Fibroblast of lung (primary cell): Measurements from ENCODE around the gene NPAS4. TPM values are rescaled to one million over a fixed set of nuclear protein-coding genes. Genes with fewer than 3 reads are reported as not detected.

ENCODE experiments used
- DNase-seq, 2 donors: peaks; one replicate each; pipeline versions ENCODE4 v3.0.0 to v3.0.0-alpha.2; 2010; ENCODE audit warnings: low read depth in 2 of 2
- H2AFZ ChIP-seq: 2 replicates; pipeline ENCODE4 v1.5.1; 2012; ENCODE audit warnings: low read length, control low read depth, inconsistent platforms
- H3K27ac ChIP-seq: 2 replicates; pipeline ENCODE4 v1.5.1; 2011; ENCODE audit warnings: low read length, control low read depth; ENCODE audit not compliant: insufficient read depth
- H3K27me3 ChIP-seq: 2 replicates; pipeline ENCODE4 v1.5.1; 2011; ENCODE audit warnings: mild to moderate bottlenecking, low read length; ENCODE audit not compliant: control insufficient read depth, insufficient read depth
- H3K36me3 ChIP-seq: 2 replicates; pipeline ENCODE4 v1.5.1; 2011; ENCODE audit warnings: low read length; ENCODE audit not compliant: control insufficient read depth, insufficient read depth
- H3K4me1 ChIP-seq: 2 replicates; pipeline ENCODE4 v1.5.1; 2011; ENCODE audit warnings: low read length; ENCODE audit not compliant: control insufficient read depth, insufficient read depth; ENCODE audit errors: extremely low read depth
- H3K4me2 ChIP-seq: 2 replicates; pipeline ENCODE4 v1.5.1; 2011; ENCODE audit warnings: low read length, control low read depth; ENCODE audit not compliant: insufficient read depth; ENCODE audit errors: extremely low read depth
- H3K4me3 ChIP-seq, 4 experiments: fragments of 200-600 bp in 1 of 4; sonication (generic) in 1 of 4; replicated peaks in 1 of 4; 2 replicates each; pipeline ENCODE4 v1.5.1; 2011 to 2016; ENCODE audit warnings: low read length in 4 of 4, low read depth in 3 of 4, mild to moderate bottlenecking in 3 of 4, control low read depth in 2 of 4, inconsistent platforms in 1 of 4, mixed read lengths in 1 of 4; ENCODE audit not compliant: insufficient read depth in 1 of 4; ENCODE audit errors: control extremely low read depth in 1 of 4
- H3K79me2 ChIP-seq: 2 replicates; pipeline ENCODE4 v1.5.1; 2012; ENCODE audit warnings: mild to moderate bottlenecking, low read length, inconsistent platforms; ENCODE audit not compliant: control insufficient read depth, insufficient read depth
- H3K9ac ChIP-seq: 2 replicates; pipeline ENCODE4 v1.5.1; 2011; ENCODE audit warnings: mild to moderate bottlenecking, low read length, control low read depth; ENCODE audit not compliant: insufficient read depth
- H3K9me3 ChIP-seq: 2 replicates; pipeline ENCODE4 v1.5.1; 2012; ENCODE audit warnings: low read depth, low read length; ENCODE audit not compliant: control insufficient read depth, insufficient read depth
- H4K20me1 ChIP-seq: 2 replicates; pipeline ENCODE4 v1.5.1; 2011; ENCODE audit warnings: low read length; ENCODE audit not compliant: control insufficient read depth, insufficient read depth; ENCODE audit errors: extremely low read depth
- EZH2 ChIP-seq: IDR thresholded peaks from 2 replicates; pipeline ENCODE4 v1.5.1; 2012; ENCODE audit warnings: low read length, control low read depth, mild to moderate bottlenecking; ENCODE audit errors: missing control alignments
- polyA plus RNA-seq, 2 donors: library from polyadenylated mRNA; depleted of rRNA in 1 of 2; stranded (reverse) in 1 of 2; unstranded in 1 of 2; fragments of >200 nt; gene quantifications; 2 replicates each; pipeline ENCODE4 v1.2.1, GENCODE V29; 2011 to 2012; ENCODE audit warnings: missing spikeins in 1 of 2
- total RNA-seq: library from RNA; depleted of rRNA; stranded (reverse); fragments of >200 nt; gene quantifications from 2 replicates; pipeline ENCODE4 v1.2.1, GENCODE V29; 2014
- TF ChIP-seq, protein P1 (sequence below), 2 donors: IDR thresholded peaks in 1 of 2; conservative IDR thresholded peaks in 1 of 2; 1 replicate in 1 of 2; 2 replicates in 1 of 2; pipeline ENCODE4 v1.5.1; 2011 to 2012; ENCODE audit warnings: low read length in 2 of 2, control low read depth in 1 of 2, inconsistent platforms in 1 of 2, low read depth in 1 of 2, mild to moderate bottlenecking in 1 of 2

Gene NPAS4
- total and polyA plus RNA-seq, 2 donors (not counting 1 experiment from before 2014, with no cell fraction given), result 0.16 TPM; not detected in 1

- Histone ChIP-seq H2AFZ (no peak overlapping the region), H3K9me3 (no peaks in the 10 kb centered on the region), H3K36me3 (no peaks in the 10 kb centered on the region), H4K20me1 (no peaks in the 10 kb centered on the region), H3K27ac (no peak overlapping the region), H3K79me2 (no peaks in the 10 kb centered on the region), H3K27me3 (peaks cover 6% of the 10 kb centered on the region), H3K4me3 (no peak overlapping the region), H3K9ac (no peak overlapping the region), H3K4me2 (no peak overlapping the region), H3K4me1 (no peaks in the 10 kb centered on the region)
- TF ChIP-seq, protein P1, sequence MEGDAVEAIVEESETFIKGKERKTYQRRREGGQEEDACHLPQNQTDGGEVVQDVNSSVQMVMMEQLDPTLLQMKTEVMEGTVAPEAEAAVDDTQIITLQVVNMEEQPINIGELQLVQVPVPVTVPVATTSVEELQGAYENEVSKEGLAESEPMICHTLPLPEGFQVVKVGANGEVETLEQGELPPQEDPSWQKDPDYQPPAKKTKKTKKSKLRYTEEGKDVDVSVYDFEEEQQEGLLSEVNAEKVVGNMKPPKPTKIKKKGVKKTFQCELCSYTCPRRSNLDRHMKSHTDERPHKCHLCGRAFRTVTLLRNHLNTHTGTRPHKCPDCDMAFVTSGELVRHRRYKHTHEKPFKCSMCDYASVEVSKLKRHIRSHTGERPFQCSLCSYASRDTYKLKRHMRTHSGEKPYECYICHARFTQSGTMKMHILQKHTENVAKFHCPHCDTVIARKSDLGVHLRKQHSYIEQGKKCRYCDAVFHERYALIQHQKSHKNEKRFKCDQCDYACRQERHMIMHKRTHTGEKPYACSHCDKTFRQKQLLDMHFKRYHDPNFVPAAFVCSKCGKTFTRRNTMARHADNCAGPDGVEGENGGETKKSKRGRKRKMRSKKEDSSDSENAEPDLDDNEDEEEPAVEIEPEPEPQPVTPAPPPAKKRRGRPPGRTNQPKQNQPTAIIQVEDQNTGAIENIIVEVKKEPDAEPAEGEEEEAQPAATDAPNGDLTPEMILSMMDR (conservative IDR thresholded peaks at IDR 0.05 in 1 of 2, IDR thresholded peaks at IDR 0.05 in 1 of 2; ENCODE audit: low read depth in 1 of 2, low read length in 2 of 2), result no peak
- TF ChIP-seq EZH2, result no peak
- DNase-seq, result peak; percentile 60 to 79
These were observed 22.8 kb downstream of the NPAS4 start for GRCh38 chr11:66443602-66444001.

DNA sequence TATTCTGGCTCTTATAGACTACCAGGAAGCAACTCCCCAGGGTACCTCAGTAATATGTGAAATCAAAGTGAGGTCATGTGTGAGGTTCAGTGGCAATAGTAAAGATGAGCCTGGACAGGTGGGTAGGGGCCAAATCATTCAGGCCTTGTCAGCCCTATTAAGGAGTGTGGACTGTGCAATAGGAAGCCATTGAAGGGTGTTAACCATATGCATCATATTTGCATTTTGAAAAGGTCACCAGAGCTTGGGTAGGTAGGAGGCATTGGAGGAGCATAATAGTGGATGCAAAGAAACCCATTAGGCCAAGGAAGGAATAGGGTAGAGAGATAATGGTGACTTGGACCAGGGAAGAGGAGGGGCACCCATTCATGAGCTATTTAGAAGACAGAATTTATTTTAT is 26.2 kb downstream of the NPAS4 start:
- H3K4me2 ChIP-seq, result no peak overlapping the region
- H3K4me3 ChIP-seq, result no peak overlapping the region
- TF ChIP-seq EZH2, result no peak
- TF ChIP-seq, protein P1 (conservative IDR thresholded peaks at IDR 0.05 in 1 of 2, IDR thresholded peaks at IDR 0.05 in 1 of 2; ENCODE audit: low read depth in 1 of 2, low read length in 2 of 2), result no peak
- H2AFZ ChIP-seq, result no peak overlapping the region
- peaks cover 20% of the 10 kb centered on the region for H3K27me3 ChIP-seq
- DNase-seq, result no peak
- no peak overlapping the region for H3K9ac ChIP-seq
- H4K20me1 ChIP-seq, result no peaks in the 10 kb centered on the region
- no peaks in the 10 kb centered on the region for H3K36me3 ChIP-seq
- H3K79me2 ChIP-seq, result no peaks in the 10 kb centered on the region
- H3K9me3 ChIP-seq, result no peaks in the 10 kb centered on the region
- H3K27ac ChIP-seq, result no peak overlapping the region
- H3K4me1 ChIP-seq, result no peaks in the 10 kb centered on the region

- DNase-seq, result no peak
- no peak overlapping the region for H3K4me2 ChIP-seq
- H3K4me1 ChIP-seq, result no peaks in the 10 kb centered on the region
- H2AFZ ChIP-seq, result no peak overlapping the region
- H3K9me3 ChIP-seq, result no peaks in the 10 kb centered on the region
- H3K9ac ChIP-seq, result no peak overlapping the region
- H3K36me3 ChIP-seq, result no peaks in the 10 kb centered on the region
- no peak overlapping the region for H3K27ac ChIP-seq
- H4K20me1 ChIP-seq, result no peaks in the 10 kb centered on the region
- no peaks in the 10 kb centered on the region for H3K79me2 ChIP-seq
- peaks cover 24% of the 10 kb centered on the region for H3K27me3 ChIP-seq
- no peak overlapping the region for H3K4me3 ChIP-seq
- TF ChIP-seq EZH2, result no peak
- TF ChIP-seq, protein P1 (conservative IDR thresholded peaks at IDR 0.05 in 1 of 2, IDR thresholded peaks at IDR 0.05 in 1 of 2; ENCODE audit: low read depth in 1 of 2, low read length in 2 of 2), result no peak
These were observed 27.7 kb downstream of the NPAS4 start for GRCh38 chr11:66448523-66448922.
